Activated CD8-positive, alpha-beta memory T cell treated with anti-CD3 and anti-CD28 coated beads for 36 hours (primary cell): ENCODE results near the gene RSPH1. TPM values are rescaled to one million over a fixed set of nuclear protein-coding genes. Genes with fewer than 3 reads are reported as not detected.

Experiments used
- CTCF ChIA-PET: fragments of 350-600 bp; sonication (Branson Sonifier 250); formaldehyde crosslinking; loops from one replicate; lab custom pipeline; 2021; ENCODE audit warnings: antibody characterized with exemption; lab: Charles Lee
- POLR2A ChIA-PET: fragments of 350-600 bp; sonication (Branson Sonifier 250); formaldehyde crosslinking; loops from one replicate; lab custom pipeline; 2021; ENCODE audit warnings: antibody characterized with exemption; lab: Charles Lee
- total RNA-seq, 2 experiments: library from RNA; stranded (reverse); gene quantifications; one replicate each; pipeline ENCODE4 v1.2.3, GENCODE V29; 2021

The RSPH1 gene
- total RNA-seq, 2 experiments from 2014 or later: not detected

GRCh38 chr21:42443876-42444744 lies 51.9 kb downstream of the RSPH1 start:
- POLR2A ChIA-PET: interaction anchor here (0.6 kb wide), 1 partner anchor 61 kb away, joined by 3 read pairs; no protein-coding TSS in a partner anchor
- CTCF ChIA-PET: interaction anchor here (0.7 kb wide), 1 partner anchor 52 kb away, joined by 3 read pairs; no protein-coding TSS in a partner anchor

GRCh38 chr21:42443181-42443785 lies 52.7 kb downstream of the RSPH1 start:
- POLR2A ChIA-PET: interaction anchor here (0.6 kb wide), 1 partner anchor 60 kb away, joined by 3 read pairs; no protein-coding TSS in a partner anchor
- CTCF ChIA-PET: interaction anchor here (1.0 kb wide), 1 partner anchor 62 kb away, joined by 3 read pairs; no protein-coding TSS in a partner anchor

GRCh38 chr21:42441963-42442362 lies 54.1 kb downstream of the RSPH1 start:
- ChIA-PET POLR2A (interaction anchor here (0.7 kb wide), 1 partner anchor 86 kb away, joined by 10 read pairs; no protein-coding TSS in a partner anchor), CTCF (no interaction called here)

GRCh38 chr21:42440187-42440792 lies 55.7 kb downstream of the RSPH1 start:
- ChIA-PET POLR2A (interaction anchor here (0.6 kb wide), 1 partner anchor 220 kb away, joined by 3 read pairs; no protein-coding TSS in a partner anchor), CTCF (no interaction called here)

GRCh38 chr21:42439284-42440186 lies 56.5 kb downstream of the RSPH1 start:
- CTCF ChIA-PET: interaction anchor here (1.1 kb wide), 1 partner anchor 24 kb away, joined by 3 read pairs; no protein-coding TSS in a partner anchor
- POLR2A ChIA-PET: no interaction called here

GRCh38 chr21:42438316-42439205 lies 57.5 kb downstream of the RSPH1 start:
- ChIA-PET POLR2A (no interaction called here), CTCF (interaction anchor here (0.7 to 1.1 kb wide), 2 partner anchors 23 to 129 kb away, joined by 3 to 4 read pairs; no protein-coding TSS in a partner anchor)

GRCh38 chr21:42437786-42438185 lies 58.2 kb downstream of the RSPH1 start:
- CTCF ChIA-PET: interaction anchor here (0.7 kb wide), 1 partner anchor 128 kb away, joined by 4 read pairs; no protein-coding TSS in a partner anchor
- POLR2A ChIA-PET: no interaction called here

GRCh38 chr21:42436914-42437313 lies 59.1 kb downstream of the RSPH1 start:
- ChIA-PET POLR2A (interaction anchor here (0.5 kb wide), 1 partner anchor 38 kb away, joined by 4 read pairs; no protein-coding TSS in a partner anchor), CTCF (no interaction called here)

- ChIA-PET CTCF (no interaction called here), POLR2A (no interaction called here)
These were observed 60.2 kb downstream of the RSPH1 start for GRCh38 chr21:42435833-42436232.

GRCh38 chr21:42435401-42435800 lies 60.6 kb downstream of the RSPH1 start:
- POLR2A ChIA-PET: no interaction called here
- CTCF ChIA-PET: no interaction called here

GRCh38 chr21:42434884-42435283 lies 61.1 kb downstream of the RSPH1 start:
- ChIA-PET POLR2A (no interaction called here), CTCF (no interaction called here)

- ChIA-PET POLR2A (no interaction called here), CTCF (no interaction called here)
These were observed 62.0 kb downstream of the RSPH1 start for GRCh38 chr21:42433946-42434551.

GRCh38 chr21:42432695-42433094 lies 63.3 kb downstream of the RSPH1 start:
- POLR2A ChIA-PET: no interaction called here

GRCh38 chr21:42431196-42431595 lies 64.8 kb downstream of the RSPH1 start:
- CTCF ChIA-PET: no interaction called here
- POLR2A ChIA-PET: no interaction called here

More at GRCh38 chr21:42432695-42433094, 63.3 kb downstream of the RSPH1 start:
- CTCF ChIA-PET: interaction anchor here (0.9 kb wide), 1 partner anchor 95 kb away, joined by 3 read pairs; no protein-coding TSS in a partner anchor

- ChIA-PET CTCF (interaction anchor here (1.2 kb wide), 1 partner anchor 10 kb away, joined by 5 read pairs; no protein-coding TSS in a partner anchor), POLR2A (no interaction called here)
These were observed 65.5 kb downstream of the RSPH1 start for GRCh38 chr21:42430521-42430920.

- ChIA-PET POLR2A (interaction anchor here (0.7 kb wide), 1 partner anchor 35 kb away, joined by 7 read pairs; no protein-coding TSS in a partner anchor), CTCF (interaction anchor here (1.2 to 1.5 kb wide), 2 partner anchors 9 to 94 kb away, joined by 4 to 5 read pairs; no protein-coding TSS in a partner anchor)
These were observed 66.2 kb downstream of the RSPH1 start for GRCh38 chr21:42429856-42430255.

- ChIA-PET POLR2A (interaction anchor here (0.7 kb wide), 1 partner anchor 34 kb away, joined by 7 read pairs; no protein-coding TSS in a partner anchor), CTCF (interaction anchor here (1.5 kb wide), 1 partner anchor 93 kb away, joined by 4 read pairs; no protein-coding TSS in a partner anchor)
These were observed 67.0 kb downstream of the RSPH1 start for GRCh38 chr21:42429021-42429420.
